Epithelial cell of proximal tubule (primary cell): Measurements from ENCODE around the gene NFAM1. TPM values are rescaled to one million over a fixed set of nuclear protein-coding genes. Genes with fewer than 3 reads are reported as not detected.

Experiments used
- DNase-seq: peaks from one replicate; pipeline ENCODE4 v3.0.0-alpha.2; 2011; ENCODE audit warnings: low read depth
- H3K4me3 ChIP-seq: 2 replicates; pipeline ENCODE4 v1.5.1; 2011; ENCODE audit warnings: low read depth, mild to moderate bottlenecking, low read length
- total RNA-seq: library from RNA; depleted of rRNA; stranded (reverse); fragments of >200 nt; gene quantifications from 2 replicates; pipeline ENCODE4 v1.2.3, GENCODE V29; 2015
- TF ChIP-seq, protein P1 (sequence below): conservative IDR thresholded peaks from 2 replicates; pipeline ENCODE4 v1.5.1; 2012; ENCODE audit warnings: low read depth, mild to moderate bottlenecking, low read length

NFAM1 gene
- total RNA-seq, 1 donor from 2014 or later, result not detected

DNA sequence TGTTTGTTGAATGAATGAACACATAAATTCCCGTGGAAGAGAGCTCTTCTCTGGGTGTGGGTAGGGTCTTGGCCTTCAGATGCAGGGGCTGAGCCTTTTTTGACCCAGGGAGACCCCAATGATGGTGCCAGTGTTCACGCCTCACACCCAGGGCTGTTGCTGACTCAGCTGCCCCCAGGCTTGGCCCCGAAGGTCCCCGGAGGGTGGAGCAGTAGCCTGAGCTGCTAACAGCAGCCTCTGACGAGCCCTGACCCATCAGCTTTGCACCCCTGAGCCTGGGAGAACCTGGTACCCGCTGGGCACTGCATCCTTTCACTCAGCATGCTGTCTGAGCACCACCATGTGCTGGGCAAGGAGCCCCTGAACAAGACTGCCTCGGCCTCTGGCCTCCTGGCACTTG is 23.9 kb downstream of the NFAM1 start:
- DNase-seq, result no peak
- no peak overlapping the region for H3K4me3 ChIP-seq
- TF ChIP-seq, protein P1, sequence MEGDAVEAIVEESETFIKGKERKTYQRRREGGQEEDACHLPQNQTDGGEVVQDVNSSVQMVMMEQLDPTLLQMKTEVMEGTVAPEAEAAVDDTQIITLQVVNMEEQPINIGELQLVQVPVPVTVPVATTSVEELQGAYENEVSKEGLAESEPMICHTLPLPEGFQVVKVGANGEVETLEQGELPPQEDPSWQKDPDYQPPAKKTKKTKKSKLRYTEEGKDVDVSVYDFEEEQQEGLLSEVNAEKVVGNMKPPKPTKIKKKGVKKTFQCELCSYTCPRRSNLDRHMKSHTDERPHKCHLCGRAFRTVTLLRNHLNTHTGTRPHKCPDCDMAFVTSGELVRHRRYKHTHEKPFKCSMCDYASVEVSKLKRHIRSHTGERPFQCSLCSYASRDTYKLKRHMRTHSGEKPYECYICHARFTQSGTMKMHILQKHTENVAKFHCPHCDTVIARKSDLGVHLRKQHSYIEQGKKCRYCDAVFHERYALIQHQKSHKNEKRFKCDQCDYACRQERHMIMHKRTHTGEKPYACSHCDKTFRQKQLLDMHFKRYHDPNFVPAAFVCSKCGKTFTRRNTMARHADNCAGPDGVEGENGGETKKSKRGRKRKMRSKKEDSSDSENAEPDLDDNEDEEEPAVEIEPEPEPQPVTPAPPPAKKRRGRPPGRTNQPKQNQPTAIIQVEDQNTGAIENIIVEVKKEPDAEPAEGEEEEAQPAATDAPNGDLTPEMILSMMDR, result no peak

- H3K4me3 ChIP-seq, result no peak overlapping the region
- TF ChIP-seq, protein P1, result no peak
- no peak for DNase-seq
Observed at GRCh38 chr22:42404266-42404665, 27.9 kb downstream of the NFAM1 start.

- no peak for DNase-seq
- no peak overlapping the region for H3K4me3 ChIP-seq
- TF ChIP-seq, protein P1, result no peak
Observed at GRCh38 chr22:42401535-42402334, 30.5 kb downstream of the NFAM1 start.

- TF ChIP-seq, protein P1, result no peak
- H3K4me3 ChIP-seq, result no peak overlapping the region
- no peak for DNase-seq
Observed at GRCh38 chr22:42400811-42401534, 31.2 kb downstream of the NFAM1 start.

DNA sequence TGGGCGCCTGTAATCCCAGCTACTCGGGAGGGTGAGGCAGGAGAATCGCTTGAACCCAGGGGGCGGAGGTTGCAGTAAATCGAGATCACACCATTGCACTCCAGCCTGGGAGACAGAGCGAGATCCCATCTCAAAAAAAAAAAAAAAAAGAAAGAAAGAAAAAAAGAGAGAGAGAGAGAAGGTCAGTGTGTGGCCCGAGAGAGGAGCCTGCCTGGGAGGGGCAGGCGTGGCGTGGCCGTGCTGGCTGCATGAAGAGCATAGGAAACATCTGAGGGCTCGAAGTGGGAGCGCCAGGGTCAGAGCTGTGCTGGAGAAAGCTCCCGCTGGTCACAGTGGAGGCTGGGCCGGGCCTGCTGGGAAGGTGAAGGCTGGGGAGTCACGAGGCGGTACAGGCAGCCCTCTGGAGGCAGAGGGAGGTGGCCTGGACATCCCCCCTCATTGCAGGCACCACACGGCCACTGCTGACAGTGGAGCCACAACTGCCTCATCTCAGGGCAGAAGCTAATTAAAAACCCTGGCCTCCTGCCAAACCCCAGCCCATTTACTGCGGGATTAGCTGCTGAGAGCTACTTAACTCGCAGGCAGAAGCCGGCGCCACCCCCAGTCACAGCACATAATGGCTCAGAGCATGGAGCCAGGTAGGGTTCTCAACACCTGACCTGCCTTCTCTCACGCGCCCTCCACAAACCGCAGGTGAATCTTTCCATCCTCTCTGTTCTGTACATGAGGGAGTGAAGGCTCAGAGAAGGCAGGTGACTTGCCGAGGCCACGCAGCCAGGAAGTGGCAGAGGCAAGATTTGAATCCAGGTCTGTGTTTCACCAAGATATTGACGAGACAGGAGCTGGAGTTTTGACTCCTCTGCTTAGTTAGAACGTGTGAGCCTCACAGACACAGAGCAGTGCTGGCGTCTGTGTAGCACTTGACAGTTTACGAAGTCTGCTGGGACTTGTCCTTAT is 32.6 kb downstream of the NFAM1 start:
- DNase-seq, result no peak
- no peak overlapping the region for H3K4me3 ChIP-seq
- TF ChIP-seq, protein P1, result no peak

GRCh38 chr22:42397332-42398249 is 34.6 kb downstream of the NFAM1 start:
- DNase-seq, result no peak
- TF ChIP-seq, protein P1, result no peak

More at GRCh38 chr22:42397332-42398249, 34.6 kb downstream of the NFAM1 start:
- H3K4me3 ChIP-seq, result no peak overlapping the region
